ENCODE data around the gene SAPCD2.

The SAPCD2 gene

GRCh38 chr9:137082222-137082924, 12.0 kb upstream of the SAPCD2 start:
- DNase-seq (ENCODE audit: low read depth, low spot score) = no peak

GRCh38 chr9:137080260-137081122, 10.1 kb upstream of the SAPCD2 start:
- no peak for DNase-seq (ENCODE audit: low read depth, low spot score)

GRCh38 chr9:137079401-137079787, 9.0 kb upstream of the SAPCD2 start:
- no peak for DNase-seq (ENCODE audit: low read depth, low spot score)

- no peak for DNase-seq (ENCODE audit: low read depth, low spot score)
Observed at GRCh38 chr9:137078701-137079400, 8.5 kb upstream of the SAPCD2 start.

GRCh38 chr9:137077758-137078693, 7.7 kb upstream of the SAPCD2 start:
- no peak for DNase-seq (ENCODE audit: low read depth, low spot score)

GRCh38 chr9:137077010-137077747, 6.8 kb upstream of the SAPCD2 start, which contains the start of gene UAP1L1:
Gene UAP1L1 (plus strand): TSS chr9:137077517. CDS start chr9:137077533, 16 bp downstream.
- no peak for DNase-seq (ENCODE audit: low read depth, low spot score)

- no peak for DNase-seq (ENCODE audit: low read depth, low spot score)
Observed at GRCh38 chr9:137076636-137077009, 6.3 kb upstream of the SAPCD2 start.

GRCh38 chr9:137075275-137075775, 5.0 kb upstream of the SAPCD2 start:
- DNase-seq (ENCODE audit: low read depth, low spot score) = no peak

GRCh38 chr9:137074657-137075274, 4.4 kb upstream of the SAPCD2 start:
- DNase-seq (ENCODE audit: low read depth, low spot score) = no peak

- no peak for DNase-seq (ENCODE audit: low read depth, low spot score)
Observed at GRCh38 chr9:137073992-137074399, 3.6 kb upstream of the SAPCD2 start.

- DNase-seq (ENCODE audit: low read depth, low spot score) = no peak
Observed at GRCh38 chr9:137071282-137071681, 925 bp upstream of the SAPCD2 start.

- DNase-seq (ENCODE audit: low read depth, low spot score) = no peak
Observed at GRCh38 chr9:137070906-137071275, 534 bp upstream of the SAPCD2 start.

- no peak for DNase-seq (ENCODE audit: low read depth, low spot score)
Observed at GRCh38 chr9:137069508-137070091, 757 bp downstream of the SAPCD2 start.

- no peak for DNase-seq (ENCODE audit: low read depth, low spot score)
Observed at GRCh38 chr9:137068539-137069507, 1.5 kb downstream of the SAPCD2 start.

- DNase-seq (ENCODE audit: low read depth, low spot score) = no peak
Observed at GRCh38 chr9:137067860-137068538, 2.4 kb downstream of the SAPCD2 start.

- DNase-seq (ENCODE audit: low read depth, low spot score) = no peak
Observed at GRCh38 chr9:137066096-137066861, 4.1 kb downstream of the SAPCD2 start.

Data from iPS DF 19.7 (cell line).